K562 (cell line): ENCODE measurements around the gene VIPR2. TPM values are rescaled to one million over a fixed set of nuclear protein-coding genes. Genes with fewer than 3 reads are reported as not detected.

Experiments
- ATAC-seq: fragments of 200-7000 bp; cut with Tn5 transposase; 3 replicates; pipeline ENCODE4 v1.9.1; 2020; ENCODE audit warnings: moderate library complexity
- BruUV-seq: library from RNA; stranded (reverse); fragments of 400-500 nt; replicated peaks from 2 replicates; lab custom pipeline; 2021; lab: Mats Ljungman, UMichigan
- CTCF ChIA-PET: fragments of 300-600 bp; formaldehyde crosslinking; extraction: SDS; loops from one replicate; lab custom pipeline; 2021; ENCODE audit warnings: low intra/inter-chr PET ratio; lab: Yijun Ruan, JAX
- POLR2A ChIA-PET: fragments of 300-600, 350-650 bp; sonication (Branson Sonifier 250); formaldehyde crosslinking; extraction: SDS; loops from one replicate; lab custom pipeline; 2021; ENCODE audit warnings: antibody characterized with exemption, inconsistent platforms; lab: Yijun Ruan, JAX
- DNase-seq, 4 experiments: peaks; one replicate each; pipeline versions ENCODE4 v3.0.0 to v3.0.0-alpha.2; 2011 to 2018; ENCODE audit warnings: low spot score in 3 of 4, mixed read lengths in 3 of 4; ENCODE audit errors: extremely low read depth in 1 of 4
- FAIRE-seq: peaks from 2 replicates; lab custom pipeline; 2011; peaks lifted over from hg19 to GRCh38; lab: Jason Lieb, UNC
- H2AFZ ChIP-seq: 2 replicates; pipeline ENCODE4 v1.6.0; 2011; ENCODE audit warnings: low read depth, low read length, control low read depth, inconsistent platforms
- H3K27ac ChIP-seq: fragments of 200-600 bp; 3 replicates; pipeline ENCODE4 v1.8.0; 2011; ENCODE audit warnings: low read depth, mild to moderate bottlenecking, control low read depth, inconsistent platforms, low read length, moderate library complexity, mixed read lengths; ENCODE audit errors: extremely low read depth
- H3K27me3 ChIP-seq, 2 experiments: fragments of 300-600 bp in 1 of 2; 2 replicates in 1 of 2; 3 replicates in 1 of 2; pipeline versions ENCODE4 v1.6.0 to v1.8.0; 2011; ENCODE audit warnings: inconsistent platforms in 2 of 2, low read length in 2 of 2, mild to moderate bottlenecking in 1 of 2, mixed read lengths in 1 of 2, moderate library complexity in 1 of 2; ENCODE audit not compliant: control insufficient read depth in 2 of 2, insufficient read depth in 2 of 2
- H3K36me3 ChIP-seq: fragments of 300-600 bp; 3 replicates; pipeline ENCODE4 v1.8.0; 2011; ENCODE audit warnings: mild to moderate bottlenecking, low read length, inconsistent platforms; ENCODE audit not compliant: control insufficient read depth, insufficient read depth
- H3K4me1 ChIP-seq, 2 experiments: fragments of 200-600 bp in 1 of 2; replicated peaks in 1 of 2; 2 replicates in 1 of 2; 3 replicates in 1 of 2; pipeline versions ENCODE4 v1.5.1 to v1.8.0; 2011; ENCODE audit warnings: inconsistent platforms in 2 of 2, low read length in 2 of 2, mild to moderate bottlenecking in 1 of 2, mixed read lengths in 1 of 2, moderate library complexity in 1 of 2; ENCODE audit not compliant: control insufficient read depth in 2 of 2, insufficient read depth in 2 of 2
- H3K4me2 ChIP-seq: 2 replicates; pipeline ENCODE4 v1.6.1; 2011; ENCODE audit warnings: low read length, control low read depth, inconsistent platforms, mixed read lengths; ENCODE audit not compliant: insufficient read depth
- H3K4me3 ChIP-seq: fragments of 200-600 bp; sonication (generic), shearing (Covaris generic); 2 replicates; pipeline ENCODE4 v1.5.1; 2016; ENCODE audit warnings: control low read depth, inconsistent platforms
- H3K79me2 ChIP-seq: fragments of 200-600 bp; 3 replicates; pipeline ENCODE4 v1.8.0; 2011; ENCODE audit warnings: low read length, inconsistent platforms; ENCODE audit not compliant: control insufficient read depth, insufficient read depth
- H3K9ac ChIP-seq, 2 experiments: 2 replicates each; pipeline versions ENCODE4 v1.6.0 to v1.6.1; 2011; ENCODE audit warnings: low read depth in 2 of 2, low read length in 2 of 2, control low read depth in 1 of 2, inconsistent platforms in 1 of 2, mild to moderate bottlenecking in 1 of 2, mixed read lengths in 1 of 2; ENCODE audit not compliant: insufficient read depth in 1 of 2
- H3K9me1 ChIP-seq: one replicate; pipeline ENCODE4 v1.6.0; 2011; ENCODE audit warnings: inconsistent platforms, mild to moderate bottlenecking, low read length, moderate library complexity; ENCODE audit not compliant: control insufficient read depth, insufficient read depth
- H3K9me3 ChIP-seq: replicated peaks from 2 replicates; pipeline ENCODE4 v1.5.1; 2011; ENCODE audit warnings: low read depth, low read length, inconsistent platforms; ENCODE audit not compliant: control insufficient read depth, insufficient read depth
- H4K20me1 ChIP-seq: replicated peaks from 2 replicates; pipeline ENCODE4 v1.6.1; 2011; ENCODE audit warnings: low read length, inconsistent platforms, mixed read lengths; ENCODE audit not compliant: control insufficient read depth, insufficient read depth
- BHLHE40 ChIP-seq: IDR thresholded peaks from 2 replicates; pipeline ENCODE4 v1.6.1; 2011; ENCODE audit warnings: low read length, improper control_type of control experiment
- CBX3 ChIP-seq, 2 experiments: IDR thresholded peaks; 1 replicate in 1 of 2; 2 replicates in 1 of 2; pipeline ENCODE4 v1.6.1; 2012; ENCODE audit warnings: inconsistent platforms in 2 of 2, low read length in 2 of 2, borderline replicate concordance in 1 of 2, control low read depth in 1 of 2
- CHD2 ChIP-seq: IDR thresholded peaks from 2 replicates; pipeline ENCODE4 v1.6.1; 2011; ENCODE audit warnings: low read depth, low read length
- CXXC5 ChIP-seq: fragments of 250-450 bp; sonication (Bioruptor Pico); IDR thresholded peaks from 2 replicates; pipeline ENCODE4 v1.8.0; 2022; ENCODE audit warnings: inconsistent platforms, mild to moderate bottlenecking, moderate library complexity
- GABPA ChIP-seq: fragments of 200-800 bp; sonication (Bioruptor generic); conservative IDR thresholded peaks from 2 replicates; pipeline ENCODE4 v1.6.1; 2016; ENCODE audit warnings: low read depth, missing genetic modification characterization, missing compliant biosample characterization
- GABPB1 ChIP-seq: sonication (generic); formaldehyde crosslinking; IDR thresholded peaks from 2 replicates; pipeline ENCODE4 v1.8.0; 2022; ENCODE audit warnings: mild to moderate bottlenecking, missing genetic modification reagents
- GTF2A2 ChIP-seq: IDR thresholded peaks from 2 replicates; pipeline ENCODE4 v1.6.1; 2016; ENCODE audit warnings: mild to moderate bottlenecking, missing genetic modification characterization, missing compliant biosample characterization
- IRF2 ChIP-seq: sonication (generic); formaldehyde crosslinking; IDR thresholded peaks from 2 replicates; pipeline ENCODE4 v1.8.1; 2022; ENCODE audit warnings: mild to moderate bottlenecking, missing genetic modification reagents
- RAD21 ChIP-seq, 2 experiments: fragments of 250-450 bp in 1 of 2; fragments of 450-650 bp in 1 of 2; sonication (Bioruptor Pico) in 1 of 2; formaldehyde crosslinking in 1 of 2; IDR thresholded peaks in 1 of 2; conservative IDR thresholded peaks in 1 of 2; 2 replicates each; pipeline versions ENCODE4 v1.4.0 to v1.8.0; 2020 to 2022; ENCODE audit warnings: mild to moderate bottlenecking in 2 of 2, moderate library complexity in 1 of 2
- RBFOX2 ChIP-seq: fragments of 200-400 bp; formaldehyde crosslinking; IDR thresholded peaks from 2 replicates; pipeline ENCODE4 v1.6.1; 2017; ENCODE audit warnings: low read depth, mild to moderate bottlenecking, low read length, moderate library complexity
- RNF2 ChIP-seq: sonication (generic); IDR thresholded peaks from 2 replicates; pipeline ENCODE4 v1.6.1; 2016
- SUPT5H ChIP-seq: fragments of 450-650 bp; IDR thresholded peaks from 2 replicates; pipeline ENCODE4 v1.6.1; 2016
- U2AF2 ChIP-seq: fragments of 200-400 bp; formaldehyde crosslinking; optimal IDR thresholded peaks from 2 replicates; pipeline ENCODE3; 2017; ENCODE audit warnings: low read depth, mild to moderate bottlenecking, low read length
- ZKSCAN3 ChIP-seq: fragments of 250-450 bp; sonication (Bioruptor Pico); IDR thresholded peaks from 2 replicates; pipeline ENCODE4 v1.4.0; 2020
- WGBS: fragments of 100-300 bp; shearing (Covaris generic); methylation state at CpG from one replicate; pipeline ENCODE4 v1.1.6; 2016; ENCODE audit warnings: low coverage, mixed read lengths; ENCODE audit not compliant: insufficient coverage; ENCODE audit errors: missing lambda C conversion rate; 5-methylcytosine and 5-hydroxymethylcytosine counted together
- in situ Hi-C: fragments of 300-500 bp; cut with MboI; formaldehyde crosslinking; loops from 4 replicates; pipeline ENCODE4 v1.15.0; 2018; ENCODE audit warnings: inconsistent platforms, mixed read lengths
- intact Hi-C: fragments of 100-400 bp; cut with micrococcal nuclease; formaldehyde crosslinking; loops from 2 replicates; pipeline ENCODE4 v1.14.2; 2022
- polyA plus RNA-seq, 8 experiments: library from polyadenylated mRNA; depleted of rRNA in 4 of 8; stranded (reverse) in 5 of 8; unstranded in 3 of 8; fragments of >200 nt; fragmentation: Nextera tagmentation in 2 of 8; fragmentation: Illumina TruSeq in 1 of 8; extraction: Ambion mirVana in 2 of 8; extraction: Trizol in 1 of 8; gene quantifications; 2 replicates each; pipeline versions ENCODE4 v1.2.1 to v1.2.3, GENCODE V29; 2011 to 2014; ENCODE audit warnings: inconsistent platforms in 1 of 8, missing spikeins in 1 of 8
- total RNA-seq, 7 experiments: library from RNA; depleted of rRNA in 6 of 7; stranded (reverse); fragments of >200 nt in 6 of 7; fragmentation: Illumina TruSeq in 2 of 7; extraction: Trizol in 2 of 7; gene quantifications; 2 replicates each; pipeline versions ENCODE4 v1.2.1 to v1.2.3, GENCODE V29; 2011 to 2021; ENCODE audit warnings: low replicate concordance in 1 of 7
- TF ChIP-seq, protein P1 (sequence below): sonication (generic); formaldehyde crosslinking; IDR thresholded peaks from 2 replicates; pipeline ENCODE4 v1.8.1; 2023; ENCODE audit warnings: mild to moderate bottlenecking, missing genetic modification reagents
- TF ChIP-seq, protein P2 (sequence below): fragments of 250-450 bp; sonication (Bioruptor Pico); IDR thresholded peaks from 2 replicates; pipeline ENCODE4 v1.5.0; 2020; ENCODE audit warnings: mild to moderate bottlenecking
- TF ChIP-seq, protein P3 (sequence below): sonication (generic); formaldehyde crosslinking; IDR thresholded peaks from 2 replicates; pipeline ENCODE4 v1.8.0; 2022; ENCODE audit warnings: missing genetic modification reagents, mild to moderate bottlenecking, borderline replicate concordance

VIPR2 gene
- total and polyA plus RNA-seq, 9 of the 15 experiments (the other 6 are each of a cell fraction or from before 2014, with no cell fraction given): 0.04 TPM; not detected in 8

DNA sequence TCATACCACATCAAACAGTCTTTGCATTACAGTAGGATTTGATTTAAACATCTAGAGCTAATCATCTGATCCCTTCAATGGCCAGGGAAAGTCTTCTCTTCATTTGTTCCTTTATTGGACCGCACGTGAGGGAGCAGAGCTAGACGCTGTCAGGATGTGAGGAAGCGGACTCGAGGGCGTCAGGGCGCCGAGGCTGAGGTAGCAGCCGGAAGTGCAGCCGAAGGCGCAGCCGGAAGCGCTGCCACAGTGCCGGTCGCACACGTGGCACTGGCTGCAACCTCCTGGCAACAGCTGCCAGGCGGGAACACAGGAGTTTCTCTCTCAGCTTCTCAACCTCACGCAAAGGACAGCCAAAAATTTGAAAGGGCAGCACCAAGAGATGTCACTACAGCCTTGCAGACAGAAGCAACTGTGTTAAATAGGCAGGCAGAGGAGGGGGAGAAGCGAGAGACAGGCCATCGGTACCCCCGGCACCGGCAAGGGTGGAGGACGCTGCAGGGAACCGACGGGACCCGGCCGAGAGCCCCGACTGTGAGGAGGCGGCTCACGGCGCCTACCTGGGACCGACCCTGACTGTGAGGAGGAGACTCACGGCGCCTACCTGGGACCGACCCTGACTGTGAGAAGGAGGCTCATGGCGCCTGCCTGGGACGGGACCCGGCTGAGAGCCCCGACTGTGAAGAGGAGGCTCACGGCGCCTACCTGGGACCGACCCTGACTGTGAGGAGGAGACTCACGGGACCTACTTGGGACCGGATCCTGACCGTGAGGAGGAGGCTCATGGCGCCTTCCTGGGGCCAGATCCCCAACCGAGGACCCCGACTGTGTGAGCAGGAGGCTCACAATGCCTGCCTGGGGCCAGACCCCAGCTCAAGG is 32.3 kb downstream of the VIPR2 start:
- no peaks in the 10 kb centered on the region for H3K9me1 ChIP-seq
- no peak overlapping the region for H3K4me3 ChIP-seq
- peaks cover 0 to 9% of the 10 kb centered on the region in 2 experiments; a peak in 2 of 5 replicates for H3K4me1 ChIP-seq
- in situ Hi-C loops (no loop called here), intact Hi-C loops (no loop called here)
- 10% methylated on average over 47 of the region's 48 CpGs for WGBS
- peak overlapping the region in 1 of 2 experiments; percentile 7; a peak in 1 of 4 replicates for H3K9ac ChIP-seq
- no peak overlapping the region for H3K27ac ChIP-seq
- ChIA-PET CTCF (no interaction called here), POLR2A (interaction anchor here (1.0 kb wide), 1 partner anchor 187 kb away, joined by 4 read pairs; no protein-coding TSS in a partner anchor)
- FAIRE-seq (no peak), DNase-seq (peak in 1 of 4 experiments; percentile 31), ATAC-seq (peak; percentile 68)
- peak overlapping the region; percentile 21; the same call in 1 of the 2 replicates for H3K4me2 ChIP-seq
- H3K9me3 ChIP-seq: no peaks in the 10 kb centered on the region
- H3K27me3 ChIP-seq: peaks cover 60 to 82% of the 10 kb centered on the region in 2 experiments
- H2AFZ ChIP-seq: peak overlapping the region; percentile 60
- no peaks in the 10 kb centered on the region for H3K79me2 ChIP-seq
- peaks cover 15% of the 10 kb centered on the region for H4K20me1 ChIP-seq
- H3K36me3 ChIP-seq: no peaks in the 10 kb centered on the region
- no TSS peak for BruUV-seq
- TF ChIP-seq GABPA (tag): peak; percentile 84
- TF ChIP-seq CBX3 (IDR thresholded peaks at IDR 0.05; ENCODE audit: borderline replicate concordance in 1 of 2, low read length in 2 of 2): peak in 1 of 2 experiments; percentile 64; a peak in 1 of 3 replicates
- no peak for TF ChIP-seq ZKSCAN3 (CRISPR knock-in tag)
- 0 out of 2 replicates have a peak, but pooled peaks have one; percentile 49 for TF ChIP-seq RNF2
- TF ChIP-seq, protein P1, sequence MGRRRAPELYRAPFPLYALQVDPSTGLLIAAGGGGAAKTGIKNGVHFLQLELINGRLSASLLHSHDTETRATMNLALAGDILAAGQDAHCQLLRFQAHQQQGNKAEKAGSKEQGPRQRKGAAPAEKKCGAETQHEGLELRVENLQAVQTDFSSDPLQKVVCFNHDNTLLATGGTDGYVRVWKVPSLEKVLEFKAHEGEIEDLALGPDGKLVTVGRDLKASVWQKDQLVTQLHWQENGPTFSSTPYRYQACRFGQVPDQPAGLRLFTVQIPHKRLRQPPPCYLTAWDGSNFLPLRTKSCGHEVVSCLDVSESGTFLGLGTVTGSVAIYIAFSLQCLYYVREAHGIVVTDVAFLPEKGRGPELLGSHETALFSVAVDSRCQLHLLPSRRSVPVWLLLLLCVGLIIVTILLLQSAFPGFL: no peak
- 0 out of 2 replicates have a peak, but pooled peaks have one; percentile 38 for TF ChIP-seq IRF2 (CRISPR knock-in tag)
- 0 out of 4 replicates have a peak, but pooled peaks of 1 of the 2 experiments have one; percentile 4 for TF ChIP-seq RAD21 (CRISPR knock-in tag; conservative IDR thresholded peaks at IDR 0.05 in 1 of 2, IDR thresholded peaks at IDR 0.05 in 1 of 2)
- TF ChIP-seq, protein P2, sequence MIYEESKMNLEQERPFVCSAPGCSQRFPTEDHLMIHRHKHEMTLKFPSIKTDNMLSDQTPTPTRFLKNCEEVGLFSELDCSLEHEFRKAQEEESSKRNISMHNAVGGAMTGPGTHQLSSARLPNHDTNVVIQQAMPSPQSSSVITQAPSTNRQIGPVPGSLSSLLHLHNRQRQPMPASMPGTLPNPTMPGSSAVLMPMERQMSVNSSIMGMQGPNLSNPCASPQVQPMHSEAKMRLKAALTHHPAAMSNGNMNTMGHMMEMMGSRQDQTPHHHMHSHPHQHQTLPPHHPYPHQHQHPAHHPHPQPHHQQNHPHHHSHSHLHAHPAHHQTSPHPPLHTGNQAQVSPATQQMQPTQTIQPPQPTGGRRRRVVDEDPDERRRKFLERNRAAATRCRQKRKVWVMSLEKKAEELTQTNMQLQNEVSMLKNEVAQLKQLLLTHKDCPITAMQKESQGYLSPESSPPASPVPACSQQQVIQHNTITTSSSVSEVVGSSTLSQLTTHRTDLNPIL: no peak
- peak; percentile 68 for TF ChIP-seq BHLHE40
- peak; percentile 41 for TF ChIP-seq CXXC5 (CRISPR knock-in tag)
- no peak for TF ChIP-seq U2AF2
- TF ChIP-seq, protein P3, sequence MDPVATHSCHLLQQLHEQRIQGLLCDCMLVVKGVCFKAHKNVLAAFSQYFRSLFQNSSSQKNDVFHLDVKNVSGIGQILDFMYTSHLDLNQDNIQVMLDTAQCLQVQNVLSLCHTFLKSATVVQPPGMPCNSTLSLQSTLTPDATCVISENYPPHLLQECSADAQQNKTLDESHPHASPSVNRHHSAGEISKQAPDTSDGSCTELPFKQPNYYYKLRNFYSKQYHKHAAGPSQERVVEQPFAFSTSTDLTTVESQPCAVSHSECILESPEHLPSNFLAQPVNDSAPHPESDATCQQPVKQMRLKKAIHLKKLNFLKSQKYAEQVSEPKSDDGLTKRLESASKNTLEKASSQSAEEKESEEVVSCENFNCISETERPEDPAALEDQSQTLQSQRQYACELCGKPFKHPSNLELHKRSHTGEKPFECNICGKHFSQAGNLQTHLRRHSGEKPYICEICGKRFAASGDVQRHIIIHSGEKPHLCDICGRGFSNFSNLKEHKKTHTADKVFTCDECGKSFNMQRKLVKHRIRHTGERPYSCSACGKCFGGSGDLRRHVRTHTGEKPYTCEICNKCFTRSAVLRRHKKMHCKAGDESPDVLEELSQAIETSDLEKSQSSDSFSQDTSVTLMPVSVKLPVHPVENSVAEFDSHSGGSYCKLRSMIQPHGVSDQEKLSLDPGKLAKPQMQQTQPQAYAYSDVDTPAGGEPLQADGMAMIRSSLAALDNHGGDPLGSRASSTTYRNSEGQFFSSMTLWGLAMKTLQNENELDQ (CRISPR knock-in tag): no peak
- TF ChIP-seq CHD2: no peak
- TF ChIP-seq GTF2A2 (tag): no peak
- peak; percentile 46 for TF ChIP-seq RBFOX2
- TF ChIP-seq GABPB1 (CRISPR knock-in tag): peak; percentile 47; the same call in 1 of the 2 replicates
- no peak for TF ChIP-seq SUPT5H
